ENCODE results near the gene CLSTN2.
"Not testable (repeated sequence)": the region's sequence is repeated elsewhere in the genome, so short reads cannot be mapped to it uniquely, and the experiment has no call there.

Gene CLSTN2

GRCh38 chr3:140394488-140395133, 459.6 kb downstream of the CLSTN2 start:
- no peak for DNase-seq

DNA sequence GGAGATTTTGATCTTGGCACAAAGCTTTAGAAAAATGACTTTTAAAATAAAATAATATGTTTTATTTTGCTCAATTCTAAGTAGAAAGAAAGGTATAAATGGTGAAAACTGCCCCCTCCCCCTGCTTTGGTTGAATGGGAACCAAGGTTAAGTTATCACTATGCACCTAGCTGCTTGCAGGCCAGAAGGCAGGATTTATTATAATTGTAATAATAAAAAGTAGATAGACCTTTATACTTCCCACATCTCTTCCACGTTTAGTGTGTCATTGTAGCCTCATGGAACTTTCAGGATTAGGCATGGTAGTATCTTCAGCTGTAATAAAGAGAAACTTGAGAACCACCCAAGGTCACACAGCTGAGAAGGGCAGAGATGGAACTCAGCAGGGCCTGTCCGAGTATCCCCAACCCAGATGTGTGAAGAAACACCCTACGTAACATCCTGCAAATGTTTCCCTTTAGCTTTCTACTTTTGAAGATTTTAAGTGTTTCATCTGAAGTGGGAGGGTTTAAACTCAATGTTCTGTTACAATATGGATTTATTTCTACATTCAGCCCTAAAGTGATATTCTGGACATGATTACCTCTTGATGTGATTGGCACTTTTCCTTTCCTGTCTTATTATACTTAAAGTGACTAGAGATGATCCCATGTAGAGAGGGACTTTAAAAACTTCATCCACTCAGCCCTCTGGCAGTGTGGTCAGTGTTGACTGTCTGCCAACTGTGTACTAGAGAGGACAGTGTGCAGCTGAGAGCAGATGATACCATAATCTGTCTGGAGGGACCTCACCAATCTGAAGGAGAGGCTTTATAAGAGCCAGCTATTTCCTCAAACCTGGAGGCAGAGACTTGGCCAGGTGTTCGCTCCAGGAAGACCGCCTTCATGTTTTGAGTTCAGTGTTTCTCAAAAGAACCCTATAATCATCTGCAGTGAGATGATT, 460.4 kb downstream of the CLSTN2 start:
- DNase-seq = no peak

DNA sequence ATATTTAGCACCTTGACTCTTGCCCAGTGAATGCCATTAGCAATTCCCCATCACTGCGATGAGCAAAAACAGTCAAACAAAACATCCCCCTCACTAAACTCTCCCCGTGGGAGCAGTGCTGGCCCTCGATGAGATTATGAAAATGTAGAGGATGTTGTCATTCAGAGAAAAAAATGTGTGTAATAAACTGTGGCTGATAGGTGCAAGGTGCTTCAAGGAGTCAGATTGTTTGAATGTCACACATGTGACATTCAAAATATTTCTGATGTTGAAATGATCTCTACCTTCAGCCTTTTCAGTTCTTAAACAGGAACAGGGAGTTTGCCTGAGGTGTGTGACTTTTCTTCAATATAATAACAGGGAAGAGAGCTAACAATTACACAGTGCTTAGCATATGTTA, 461.1 kb downstream of the CLSTN2 start:
- DNase-seq = no peak

GRCh38 chr3:140397847-140398246, 462.9 kb downstream of the CLSTN2 start:
- DNase-seq = no peak

GRCh38 chr3:140398387-140398786, 463.4 kb downstream of the CLSTN2 start:
- no peak for DNase-seq

DNA sequence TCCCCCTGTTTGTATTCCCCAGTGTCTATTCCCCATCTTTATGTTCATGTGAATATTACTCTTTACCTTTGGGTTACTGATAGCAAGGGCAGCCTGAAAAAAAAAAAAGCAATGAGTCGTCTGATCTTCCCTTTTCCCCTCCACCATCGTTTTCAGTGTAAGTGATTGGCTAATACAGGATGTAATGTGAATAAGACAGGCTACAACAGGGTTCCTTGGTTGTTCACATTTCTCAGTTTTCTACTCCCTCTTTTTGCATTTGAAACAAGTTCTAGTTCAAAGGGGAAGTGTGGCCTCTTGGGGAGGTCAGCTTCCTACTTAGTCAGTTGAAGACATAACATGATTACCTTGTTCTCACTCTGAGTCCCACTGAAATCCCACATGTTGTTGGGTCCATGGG, 464.9 kb downstream of the CLSTN2 start:
- DNase-seq = no peak

GRCh38 chr3:140403079-140403478, 468.1 kb downstream of the CLSTN2 start:
- no peak for DNase-seq

GRCh38 chr3:140403608-140404007, 468.6 kb downstream of the CLSTN2 start:
- DNase-seq = no peak

GRCh38 chr3:140406655-140407054, 471.7 kb downstream of the CLSTN2 start:
- no peak for DNase-seq

GRCh38 chr3:140408252-140408651, 473.3 kb downstream of the CLSTN2 start:
- DNase-seq = no peak

DNA sequence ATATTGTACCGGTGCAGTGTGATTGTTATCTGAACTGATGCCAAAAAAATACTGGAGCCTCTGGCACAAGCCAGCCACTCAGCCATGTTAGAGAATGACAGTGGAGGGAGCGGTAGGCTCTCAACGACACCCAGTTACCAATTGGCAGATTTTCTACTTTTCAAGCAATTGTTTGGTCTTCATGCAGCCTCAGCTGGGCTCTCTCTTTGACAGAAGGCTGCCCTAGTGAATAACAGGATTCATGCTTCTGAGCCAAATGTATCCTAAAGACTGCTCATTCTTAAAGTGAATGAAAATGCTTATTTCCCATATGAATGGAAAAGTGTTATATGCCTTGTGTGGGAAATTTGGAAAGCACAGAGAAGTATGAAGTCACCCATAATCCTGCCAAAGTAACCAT, 481.7 kb downstream of the CLSTN2 start:
- DNase-seq = no peak

DNA sequence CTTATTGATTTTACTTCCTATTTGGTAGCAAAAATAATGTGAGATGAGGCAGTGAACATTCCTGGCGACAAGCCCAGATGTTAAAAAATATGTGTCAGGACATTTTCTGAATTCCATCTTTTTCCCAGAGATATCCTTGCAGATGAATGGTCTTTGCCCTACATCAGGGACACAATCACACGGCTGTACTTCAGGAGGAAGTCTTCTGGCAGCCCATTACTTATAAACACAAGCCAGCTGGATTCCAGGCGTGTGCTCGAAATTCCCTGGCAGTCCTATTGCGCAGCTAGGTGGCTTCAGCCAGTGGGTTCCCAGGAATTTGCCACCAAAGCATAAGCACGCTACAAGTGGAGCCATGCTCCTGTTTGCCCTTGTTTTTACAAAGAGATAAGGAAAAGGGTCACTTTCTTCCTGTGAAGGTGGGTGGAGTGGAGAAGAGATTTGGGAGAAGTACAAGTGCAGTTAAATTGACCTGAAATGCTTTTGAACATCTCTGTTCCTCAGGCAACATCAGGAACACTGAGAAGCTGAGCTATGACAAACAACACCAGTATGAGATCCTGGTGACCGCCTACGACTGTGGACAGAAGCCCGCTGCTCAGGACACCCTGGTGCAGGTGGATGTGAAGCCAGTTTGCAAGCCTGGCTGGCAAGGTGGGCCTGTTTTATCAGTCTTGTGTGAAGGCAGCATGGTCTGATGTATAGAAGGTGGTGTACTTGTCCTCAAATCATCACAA, 485.8 kb downstream of the CLSTN2 start:
- no peak for DNase-seq

DNA sequence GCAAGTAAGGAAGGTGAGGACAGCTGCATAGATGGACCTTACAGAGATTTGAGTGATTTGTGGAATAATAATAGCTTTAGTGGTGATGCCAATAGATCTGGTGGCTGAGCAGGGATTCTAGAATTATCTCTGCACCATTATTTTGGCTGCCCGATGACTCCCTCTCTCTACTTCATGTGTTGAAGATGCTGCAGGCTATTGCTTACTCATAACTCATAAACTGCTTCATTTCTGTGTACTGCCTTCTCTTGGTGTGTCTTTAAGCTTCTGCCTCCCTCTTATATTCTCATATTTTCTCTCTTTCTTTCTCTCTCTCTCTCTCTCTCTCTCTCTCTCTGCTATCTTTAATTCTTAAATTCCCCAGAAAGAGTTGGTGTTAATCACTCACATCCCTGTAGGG, 486.9 kb downstream of the CLSTN2 start:
- no peak for DNase-seq

- no peak for DNase-seq
These were observed 488.2 kb downstream of the CLSTN2 start for GRCh38 chr3:140423146-140423545.

DNA sequence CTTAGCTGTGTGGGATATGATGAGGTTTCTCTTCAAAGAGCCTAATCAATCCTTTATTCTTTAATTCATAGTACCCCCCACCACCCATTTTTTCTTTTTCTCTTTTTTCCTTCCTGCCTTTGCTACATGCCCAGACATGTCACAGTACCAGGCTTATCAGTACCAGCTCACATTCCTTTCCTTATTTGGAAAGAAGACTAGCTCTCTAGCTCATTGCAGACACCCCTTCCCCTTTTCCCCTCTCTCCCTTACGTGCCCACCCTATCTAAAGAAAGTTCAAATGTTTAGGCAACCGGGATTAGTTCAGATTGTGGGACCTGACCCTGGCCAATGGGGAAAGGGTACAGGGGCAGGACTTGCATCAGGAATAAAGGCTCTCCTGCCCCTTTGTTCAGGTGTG, 488.6 kb downstream of the CLSTN2 start:
- not testable (repeated sequence) for DNase-seq

GRCh38 chr3:140424211-140424610, 489.2 kb downstream of the CLSTN2 start:
- no peak for DNase-seq

- no peak for DNase-seq
These were observed 489.7 kb downstream of the CLSTN2 start for GRCh38 chr3:140424726-140425125.

- no peak for DNase-seq
These were observed 492.8 kb downstream of the CLSTN2 start for GRCh38 chr3:140427786-140428185.

DNA sequence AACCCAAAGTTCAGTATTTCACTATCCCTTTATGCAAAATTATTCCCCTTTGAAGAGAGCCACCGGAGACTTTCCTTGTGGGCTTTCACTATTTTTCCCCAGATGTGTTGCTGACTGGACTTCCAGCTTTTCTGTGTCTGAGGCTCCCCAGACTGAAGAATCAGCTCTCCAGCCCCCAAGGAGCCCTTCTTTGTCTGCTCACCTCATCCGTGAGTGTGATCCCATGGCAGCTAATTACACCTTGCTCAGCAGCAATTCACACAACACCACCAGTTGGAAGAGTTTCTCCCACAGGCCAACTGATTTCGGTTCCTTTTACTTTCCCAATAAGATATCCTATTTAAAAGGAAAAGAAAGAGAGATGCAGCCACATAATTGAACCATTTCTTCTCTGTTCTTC, 493.4 kb downstream of the CLSTN2 start:
- no peak for DNase-seq

DNA sequence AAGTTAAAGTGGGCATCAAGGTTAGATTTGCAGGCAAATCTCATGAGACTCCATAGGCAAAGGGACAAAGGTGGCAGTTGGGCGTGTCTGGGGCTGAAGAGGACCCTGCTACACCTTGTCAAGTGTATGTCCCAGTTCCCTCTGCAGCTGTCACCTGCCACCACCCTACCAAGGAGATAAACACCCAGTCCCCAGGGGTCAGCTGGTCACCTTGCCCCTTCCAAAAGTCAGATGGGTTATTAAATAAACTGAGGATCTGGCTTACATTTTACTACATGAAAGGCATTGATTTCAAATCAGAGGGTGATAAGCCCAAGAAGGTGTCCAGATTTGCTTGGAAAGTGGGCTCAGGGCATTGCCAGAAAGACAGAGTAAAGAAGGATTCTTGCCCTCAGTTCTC, 494.8 kb downstream of the CLSTN2 start:
- no peak for DNase-seq

GRCh38 chr3:140430494-140430893, 495.5 kb downstream of the CLSTN2 start:
- no peak for DNase-seq

GRCh38 chr3:140432229-140432669, 497.3 kb downstream of the CLSTN2 start:
- DNase-seq = no peak

DNA sequence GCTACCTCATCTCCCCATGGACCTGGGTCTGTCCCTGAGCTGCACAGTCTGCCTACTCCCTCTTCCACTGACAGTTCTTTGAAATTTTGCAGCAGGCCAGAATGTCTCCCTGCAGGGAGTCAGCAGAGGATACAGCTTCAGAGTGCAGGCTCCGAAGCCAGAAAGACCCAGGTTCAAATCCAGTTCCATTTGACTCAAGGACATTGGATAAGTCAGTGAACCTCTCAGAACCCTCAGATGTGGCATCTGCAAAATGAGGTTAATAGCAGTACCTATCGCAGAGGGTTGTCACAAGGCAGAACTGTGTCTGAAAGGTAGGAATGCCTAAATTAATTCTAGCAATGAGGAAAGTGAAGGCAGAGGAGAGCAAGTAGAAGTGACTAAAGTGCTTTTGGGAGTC, 498.4 kb downstream of the CLSTN2 start:
- DNase-seq = no peak

Data from activated gamma-delta T cell treated with Interleukin-2 at 50 U/mL for 16 hours (primary cell).